Body of pancreas (tissue), 4 donors: ENCODE measurements around the gene PNPLA7.

Experiments
- POLR2A ChIP-seq, 3 donors: fragments of 450-650 bp; IDR thresholded peaks; one replicate each; pipeline ENCODE4 v1.6.1; 2016; ENCODE audit warnings: antibody characterized with exemption in 3 of 3, mild to moderate bottlenecking in 2 of 3
- TF ChIP-seq, protein P1 (sequence below), 7 experiments: fragments of 450-650 bp in 4 of 7; fragments of 200-600 bp in 3 of 7; sonication (generic) in 3 of 7; IDR thresholded peaks; one replicate each; pipeline ENCODE4 v1.5.1; 2016 to 2019; ENCODE audit warnings: antibody characterized with exemption in 7 of 7

DNA sequence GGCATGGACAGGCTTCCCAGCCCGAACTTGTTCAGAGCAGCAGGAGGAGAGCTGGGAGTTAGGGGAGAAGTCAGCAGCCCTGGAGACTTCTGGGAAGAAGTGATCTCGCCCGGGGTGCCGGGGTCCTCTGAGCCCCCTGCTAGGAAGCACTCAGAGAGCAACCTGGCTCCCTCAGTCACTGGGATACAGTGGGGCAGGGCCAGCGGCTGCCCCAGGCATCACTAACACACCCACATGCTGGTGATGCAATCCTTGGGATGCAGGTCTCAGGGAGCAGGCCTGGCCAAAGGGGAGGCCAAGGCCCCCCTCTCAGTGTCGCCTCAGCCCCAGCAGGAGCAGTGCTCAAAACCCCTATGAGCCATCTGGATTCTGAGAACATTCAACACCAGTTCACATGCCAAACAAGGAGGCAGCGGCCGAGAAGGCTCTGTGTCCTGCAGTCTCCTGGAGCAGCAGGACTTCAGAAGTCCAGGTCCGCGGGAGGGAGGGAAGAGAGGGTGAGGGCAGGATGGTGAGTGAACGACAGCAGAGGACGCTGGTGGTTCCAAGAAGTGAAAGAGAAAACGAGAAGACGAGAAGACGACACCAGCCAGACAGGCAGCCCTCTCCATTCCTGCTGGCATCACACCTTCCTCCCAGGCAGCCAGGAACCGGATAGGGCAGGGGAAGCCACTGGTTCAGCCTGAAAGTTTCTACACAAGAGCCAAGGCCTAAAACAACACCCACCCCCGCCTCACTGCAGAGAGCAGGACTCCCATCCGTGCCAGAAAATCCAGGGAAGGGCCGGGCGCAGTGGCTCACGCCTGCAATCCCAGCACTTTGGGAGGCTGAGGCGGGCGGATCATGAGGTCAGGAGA lies 2.3 kb downstream of the PNPLA7 start:
- TF ChIP-seq, protein P1, sequence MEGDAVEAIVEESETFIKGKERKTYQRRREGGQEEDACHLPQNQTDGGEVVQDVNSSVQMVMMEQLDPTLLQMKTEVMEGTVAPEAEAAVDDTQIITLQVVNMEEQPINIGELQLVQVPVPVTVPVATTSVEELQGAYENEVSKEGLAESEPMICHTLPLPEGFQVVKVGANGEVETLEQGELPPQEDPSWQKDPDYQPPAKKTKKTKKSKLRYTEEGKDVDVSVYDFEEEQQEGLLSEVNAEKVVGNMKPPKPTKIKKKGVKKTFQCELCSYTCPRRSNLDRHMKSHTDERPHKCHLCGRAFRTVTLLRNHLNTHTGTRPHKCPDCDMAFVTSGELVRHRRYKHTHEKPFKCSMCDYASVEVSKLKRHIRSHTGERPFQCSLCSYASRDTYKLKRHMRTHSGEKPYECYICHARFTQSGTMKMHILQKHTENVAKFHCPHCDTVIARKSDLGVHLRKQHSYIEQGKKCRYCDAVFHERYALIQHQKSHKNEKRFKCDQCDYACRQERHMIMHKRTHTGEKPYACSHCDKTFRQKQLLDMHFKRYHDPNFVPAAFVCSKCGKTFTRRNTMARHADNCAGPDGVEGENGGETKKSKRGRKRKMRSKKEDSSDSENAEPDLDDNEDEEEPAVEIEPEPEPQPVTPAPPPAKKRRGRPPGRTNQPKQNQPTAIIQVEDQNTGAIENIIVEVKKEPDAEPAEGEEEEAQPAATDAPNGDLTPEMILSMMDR (IDR thresholded peaks at IDR 0.05): no peak
- TF ChIP-seq POLR2A (IDR thresholded peaks at IDR 0.05): no peak
